GM19324 (cell line): ENCODE results near the gene TBC1D8.

Experiments used
- ATAC-seq: cut with Tn5 transposase; IDR thresholded peaks from one replicate; pipeline ENCODE4 v1.9.1; 2021; ENCODE audit warnings: mild to moderate bottlenecking, moderate library complexity; ENCODE audit not compliant: unreplicated experiment, low FRiP score

The TBC1D8 gene

GRCh38 chr2:101113441-101114267, 37.5 kb downstream of the TBC1D8 start:
- ATAC-seq = no peak

- ATAC-seq = no peak
Measured at GRCh38 chr2:101112772-101113157, 38.4 kb downstream of the TBC1D8 start.

- ATAC-seq = no peak
Measured at GRCh38 chr2:101111917-101112771, 39.0 kb downstream of the TBC1D8 start.

- no peak for ATAC-seq
Measured at GRCh38 chr2:101111262-101111838, 39.8 kb downstream of the TBC1D8 start.

- no peak for ATAC-seq
Measured at GRCh38 chr2:101109451-101110118, 41.6 kb downstream of the TBC1D8 start.

- no peak for ATAC-seq
Measured at GRCh38 chr2:101108357-101108756, 42.8 kb downstream of the TBC1D8 start.

GRCh38 chr2:101107241-101107640, 43.9 kb downstream of the TBC1D8 start:
- ATAC-seq = no peak

GRCh38 chr2:101106453-101107181, 44.6 kb downstream of the TBC1D8 start:
- ATAC-seq = no peak

GRCh38 chr2:101105654-101106053, 45.5 kb downstream of the TBC1D8 start:
- no peak for ATAC-seq

GRCh38 chr2:101097638-101098037, 53.5 kb downstream of the TBC1D8 start:
- no peak for ATAC-seq

GRCh38 chr2:101096619-101097142, 54.5 kb downstream of the TBC1D8 start:
- ATAC-seq = no peak

GRCh38 chr2:101094351-101094750, 56.8 kb downstream of the TBC1D8 start:
- ATAC-seq = no peak

- ATAC-seq = no peak
Measured at GRCh38 chr2:101089942-101090799, 61.0 kb downstream of the TBC1D8 start.

- peak; percentile 76 for ATAC-seq
Measured at GRCh38 chr2:101089419-101089818, 61.8 kb downstream of the TBC1D8 start.

GRCh38 chr2:101087638-101088037, 63.5 kb downstream of the TBC1D8 start:
- ATAC-seq = no peak

GRCh38 chr2:101083613-101084012, 67.6 kb downstream of the TBC1D8 start:
- ATAC-seq = no peak

- no peak for ATAC-seq
Measured at GRCh38 chr2:101082998-101083397, 68.2 kb downstream of the TBC1D8 start.

GRCh38 chr2:101081375-101081907, 69.7 kb downstream of the TBC1D8 start:
- ATAC-seq = no peak
